ENCODE results near the gene HIGD1B.

The HIGD1B gene

GRCh38 chr17:44872131-44872768, 24.6 kb downstream of the HIGD1B start:
- no peak for TF ChIP-seq CTCF (IDR thresholded peaks at IDR 0.05)

GRCh38 chr17:44875761-44876160, 28.1 kb downstream of the HIGD1B start:
- no peak for TF ChIP-seq CTCF (IDR thresholded peaks at IDR 0.05)

GRCh38 chr17:44877121-44877520, 29.4 kb downstream of the HIGD1B start:
- no peak for TF ChIP-seq CTCF (IDR thresholded peaks at IDR 0.05)

- TF ChIP-seq CTCF (IDR thresholded peaks at IDR 0.05), result peak; percentile 70
Observed at GRCh38 chr17:44878627-44879221, 31.0 kb downstream of the HIGD1B start.

GRCh38 chr17:44879376-44879775, 31.7 kb downstream of the HIGD1B start:
- TF ChIP-seq CTCF (IDR thresholded peaks at IDR 0.05), result no peak

GRCh38 chr17:44880062-44880461, 32.4 kb downstream of the HIGD1B start:
- TF ChIP-seq CTCF (IDR thresholded peaks at IDR 0.05), result no peak

GRCh38 chr17:44881145-44881544, 33.5 kb downstream of the HIGD1B start:
- no peak for TF ChIP-seq CTCF (IDR thresholded peaks at IDR 0.05)
